Gastroesophageal sphincter (tissue), 3 donors: ENCODE measurements around the gene SCARF1.

Experiments
- EP300 ChIP-seq: sonication (generic); formaldehyde crosslinking; IDR thresholded peaks from one replicate; pipeline ENCODE4 v1.6.1; 2017; ENCODE audit warnings: antibody characterized with exemption, mild to moderate bottlenecking
- POLR2AphosphoS5 ChIP-seq: sonication (generic); formaldehyde crosslinking; IDR thresholded peaks from one replicate; pipeline ENCODE4 v1.6.1; 2017; ENCODE audit warnings: antibody characterized with exemption
- TF ChIP-seq, protein P1 (sequence below), 4 experiments: fragments of 200-600 bp in 2 of 4; fragments of 450-650 bp in 2 of 4; sonication (generic) in 1 of 4; IDR thresholded peaks; one replicate each; pipeline ENCODE4 v1.5.1; 2017 to 2019; ENCODE audit warnings: antibody characterized with exemption in 4 of 4, mild to moderate bottlenecking in 2 of 4, moderate library complexity in 2 of 4

- TF ChIP-seq, protein P1, sequence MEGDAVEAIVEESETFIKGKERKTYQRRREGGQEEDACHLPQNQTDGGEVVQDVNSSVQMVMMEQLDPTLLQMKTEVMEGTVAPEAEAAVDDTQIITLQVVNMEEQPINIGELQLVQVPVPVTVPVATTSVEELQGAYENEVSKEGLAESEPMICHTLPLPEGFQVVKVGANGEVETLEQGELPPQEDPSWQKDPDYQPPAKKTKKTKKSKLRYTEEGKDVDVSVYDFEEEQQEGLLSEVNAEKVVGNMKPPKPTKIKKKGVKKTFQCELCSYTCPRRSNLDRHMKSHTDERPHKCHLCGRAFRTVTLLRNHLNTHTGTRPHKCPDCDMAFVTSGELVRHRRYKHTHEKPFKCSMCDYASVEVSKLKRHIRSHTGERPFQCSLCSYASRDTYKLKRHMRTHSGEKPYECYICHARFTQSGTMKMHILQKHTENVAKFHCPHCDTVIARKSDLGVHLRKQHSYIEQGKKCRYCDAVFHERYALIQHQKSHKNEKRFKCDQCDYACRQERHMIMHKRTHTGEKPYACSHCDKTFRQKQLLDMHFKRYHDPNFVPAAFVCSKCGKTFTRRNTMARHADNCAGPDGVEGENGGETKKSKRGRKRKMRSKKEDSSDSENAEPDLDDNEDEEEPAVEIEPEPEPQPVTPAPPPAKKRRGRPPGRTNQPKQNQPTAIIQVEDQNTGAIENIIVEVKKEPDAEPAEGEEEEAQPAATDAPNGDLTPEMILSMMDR (IDR thresholded peaks at IDR 0.05) = no peak
- TF ChIP-seq POLR2AphosphoS5 = no peak
- TF ChIP-seq EP300 = no peak
Measured at GRCh38 chr17:1658100-1658499, 12.6 kb upstream of the SCARF1 start.
